NT2/D1 (cell line): ENCODE data around the gene SYT11.
"Not testable (repeated sequence)": the region's sequence is repeated elsewhere in the genome, so short reads cannot be mapped to it uniquely, and the experiment has no call there.

Experiments
- DNase-seq: peaks from one replicate; pipeline ENCODE4 v3.0.0-alpha.2; 2011; ENCODE audit warnings: low read depth, low spot score
- H3K27me3 ChIP-seq: 2 replicates; pipeline ENCODE4 v1.6.0; 2011; ENCODE audit warnings: mild to moderate bottlenecking; ENCODE audit not compliant: insufficient read length, insufficient read depth
- H3K36me3 ChIP-seq: 2 replicates; pipeline ENCODE4 v1.6.1; 2011; ENCODE audit warnings: mild to moderate bottlenecking, low read length, mixed read lengths; ENCODE audit not compliant: insufficient read depth, insufficient read length
- H3K4me1 ChIP-seq: 2 replicates; pipeline ENCODE4 v1.5.1; 2011; ENCODE audit not compliant: insufficient read depth, insufficient read length
- H3K4me3 ChIP-seq: 2 replicates; pipeline ENCODE4 v1.5.1; 2011; ENCODE audit warnings: low read depth; ENCODE audit not compliant: insufficient read length
- H3K9ac ChIP-seq: 2 replicates; pipeline ENCODE4 v1.6.0; 2011; ENCODE audit warnings: low read depth; ENCODE audit not compliant: insufficient read length
- H3K9me3 ChIP-seq: 2 replicates; pipeline ENCODE4 v1.5.1; 2011; ENCODE audit warnings: mild to moderate bottlenecking, low read length; ENCODE audit not compliant: insufficient read depth
- SUZ12 ChIP-seq: IDR thresholded peaks from 2 replicates; pipeline ENCODE4 v1.6.1; 2011; ENCODE audit not compliant: insufficient read length, insufficient read depth; ENCODE audit errors: extremely low read depth
- YY1 ChIP-seq: IDR thresholded peaks from 2 replicates; pipeline ENCODE4 v1.6.1; 2011; ENCODE audit not compliant: insufficient read length, insufficient read depth
- ZNF274 ChIP-seq: IDR thresholded peaks from 2 replicates; pipeline ENCODE4 v1.6.1; 2011; ENCODE audit warnings: mild to moderate bottlenecking, low read depth, low read length

Gene SYT11

GRCh38 chr1:155918660-155919059 lies 59.3 kb downstream of the SYT11 start:
- Histone ChIP-seq H3K27me3 (no peaks in the 10 kb centered on the region), H3K4me3 (no peak overlapping the region), H3K9me3 (no peaks in the 10 kb centered on the region), H3K4me1 (peaks cover 2% of the 10 kb centered on the region), H3K9ac (no peak overlapping the region), H3K36me3 (peaks cover 92% of the 10 kb centered on the region)
- no peak for DNase-seq
- TF ChIP-seq YY1 (no peak), SUZ12 (no peak), ZNF274 (no peak)

GRCh38 chr1:155919801-155920200 lies 60.4 kb downstream of the SYT11 start:
- Histone ChIP-seq H3K9ac (no peak overlapping the region), H3K9me3 (no peaks in the 10 kb centered on the region), H3K27me3 (no peaks in the 10 kb centered on the region), H3K4me1 (peaks cover 2% of the 10 kb centered on the region), H3K36me3 (peaks cover 92% of the 10 kb centered on the region), H3K4me3 (no peak overlapping the region)
- DNase-seq, result no peak
- TF ChIP-seq ZNF274 (no peak), YY1 (no peak), SUZ12 (no peak)

DNA sequence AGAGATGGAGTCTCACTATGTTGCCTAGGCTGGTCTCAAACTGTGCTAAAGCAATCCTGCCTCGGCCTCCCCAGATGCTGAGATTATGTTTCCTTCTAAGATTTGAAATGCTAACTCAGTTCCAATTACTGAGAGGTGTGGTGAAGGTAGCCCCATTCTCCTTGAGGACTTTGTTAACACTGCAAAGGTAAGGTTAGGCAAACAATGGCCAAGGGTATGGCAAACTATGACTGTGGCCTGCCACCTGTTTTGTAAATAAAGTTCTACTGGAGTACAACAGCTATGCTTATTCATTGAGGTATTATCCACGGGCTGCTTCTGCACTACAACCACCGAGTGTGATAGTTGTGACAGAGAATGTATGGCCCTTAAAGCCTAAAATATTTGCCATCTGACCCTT lies 61.4 kb downstream of the SYT11 start:
- no peak overlapping the region for H3K4me3 ChIP-seq
- no peak for DNase-seq
- peaks cover 2% of the 10 kb centered on the region for H3K4me1 ChIP-seq
- H3K36me3 ChIP-seq, result peaks cover 92% of the 10 kb centered on the region
- H3K27me3 ChIP-seq, result no peaks in the 10 kb centered on the region
- no peak overlapping the region for H3K9ac ChIP-seq
- TF ChIP-seq ZNF274, result no peak
- TF ChIP-seq SUZ12, result no peak
- TF ChIP-seq YY1, result no peak
- no peaks in the 10 kb centered on the region for H3K9me3 ChIP-seq

GRCh38 chr1:155925506-155925905 lies 66.1 kb downstream of the SYT11 start:
- DNase-seq, result no peak
- TF ChIP-seq SUZ12 (no peak), ZNF274 (no peak), YY1 (no peak)
- no peak overlapping the region for H3K4me3 ChIP-seq
- H3K27me3 ChIP-seq, result no peaks in the 10 kb centered on the region
- H3K9ac ChIP-seq, result no peak overlapping the region
- H3K4me1 ChIP-seq, result no peaks in the 10 kb centered on the region
- H3K9me3 ChIP-seq, result no peaks in the 10 kb centered on the region
- H3K36me3 ChIP-seq, result peaks cover 96% of the 10 kb centered on the region

DNA sequence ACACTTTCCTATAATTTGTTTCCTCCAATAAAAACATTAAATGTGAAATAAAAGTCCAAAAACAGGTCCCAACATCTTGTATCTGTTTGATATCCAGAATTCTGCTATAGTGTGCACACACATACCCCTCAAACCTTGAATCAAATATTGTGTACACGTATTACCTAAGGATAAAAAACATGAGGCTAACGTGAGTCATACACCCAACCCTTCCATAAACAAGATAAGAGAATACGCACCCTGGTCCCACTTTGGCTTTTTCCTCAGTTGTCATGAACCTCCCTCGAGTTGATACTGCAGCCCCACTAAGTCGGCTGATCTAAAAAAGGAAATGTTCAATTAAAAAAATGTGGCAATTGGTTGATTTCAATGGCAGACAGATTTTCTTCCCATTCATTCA lies 69.7 kb downstream of the SYT11 start:
- H3K4me3 ChIP-seq, result no peak overlapping the region
- no peaks in the 10 kb centered on the region for H3K9me3 ChIP-seq
- peaks cover 95% of the 10 kb centered on the region for H3K36me3 ChIP-seq
- no peak for DNase-seq
- no peaks in the 10 kb centered on the region for H3K27me3 ChIP-seq
- H3K4me1 ChIP-seq, result no peaks in the 10 kb centered on the region
- H3K9ac ChIP-seq, result no peak overlapping the region
- TF ChIP-seq YY1, result no peak
- TF ChIP-seq SUZ12, result no peak
- TF ChIP-seq ZNF274, result no peak

- H3K9me3 ChIP-seq, H3K4me3 ChIP-seq, H3K9ac ChIP-seq, DNase-seq, H3K27me3 ChIP-seq, H3K4me1 ChIP-seq: not testable (repeated sequence)
- peaks cover 79% of the 10 kb centered on the region for H3K36me3 ChIP-seq
Measured at GRCh38 chr1:155930725-155931124, 71.4 kb downstream of the SYT11 start.

GRCh38 chr1:155931332-155932038 lies 72.1 kb downstream of the SYT11 start:
- H3K9me3 ChIP-seq, result no peaks in the 10 kb centered on the region
- no peak for TF ChIP-seq YY1
- no peak for TF ChIP-seq SUZ12
- no peak for TF ChIP-seq ZNF274
- H3K4me3 ChIP-seq, result peak overlapping the region; percentile 11
- no peak for DNase-seq
- no peaks in the 10 kb centered on the region for H3K27me3 ChIP-seq
- H3K36me3 ChIP-seq, result peaks cover 72% of the 10 kb centered on the region
- H3K4me1 ChIP-seq, result no peaks in the 10 kb centered on the region
- H3K9ac ChIP-seq, result peak overlapping the region; percentile 13
